Kidney epithelial cell (primary cell): ENCODE data around the gene TMEM44. TPM values are rescaled to one million over a fixed set of nuclear protein-coding genes. Genes with fewer than 3 reads are reported as not detected.

Experiments
- DNase-seq: peaks from one replicate; pipeline ENCODE4 v3.0.0-alpha.2; 2010; ENCODE audit warnings: low read depth
- H3K27me3 ChIP-seq: 2 replicates; pipeline ENCODE4 v1.6.0; 2011; ENCODE audit warnings: low read length; ENCODE audit not compliant: control insufficient read depth, insufficient read depth
- H3K36me3 ChIP-seq: 2 replicates; pipeline ENCODE4 v1.5.1; 2011; ENCODE audit warnings: low read length; ENCODE audit not compliant: control insufficient read depth, insufficient read depth
- H3K4me3 ChIP-seq: 2 replicates; pipeline ENCODE4 v1.5.1; 2011; ENCODE audit warnings: low read depth, mild to moderate bottlenecking, control low read depth, low read length
- CTCF ChIP-seq: IDR thresholded peaks from 2 replicates; pipeline ENCODE4 v1.5.1; 2011; ENCODE audit warnings: mild to moderate bottlenecking, moderate library complexity, low read length, control low read depth, inconsistent platforms; ENCODE audit not compliant: insufficient read depth, poor library complexity, severe bottlenecking
- total RNA-seq: library from RNA; depleted of rRNA; stranded (reverse); fragments of >200 nt; gene quantifications from 2 replicates; pipeline ENCODE4 v1.2.3, GENCODE V29; 2015

Gene TMEM44
- total RNA-seq, 1 donor from 2014 or later: 16.2 TPM

- H3K4me3 ChIP-seq: no peak overlapping the region
Observed at GRCh38 chr3:194572143-194572789, 61.0 kb downstream of the TMEM44 start.

GRCh38 chr3:194571491-194572142, 61.6 kb downstream of the TMEM44 start:
- no peaks in the 10 kb centered on the region for H3K36me3 ChIP-seq
- H3K4me3 ChIP-seq: no peak overlapping the region
- H3K27me3 ChIP-seq: no peaks in the 10 kb centered on the region
- TF ChIP-seq CTCF: no peak
- no peak for DNase-seq

More at GRCh38 chr3:194572143-194572789, 61.0 kb downstream of the TMEM44 start:
- no peaks in the 10 kb centered on the region for H3K27me3 ChIP-seq
- DNase-seq: peak; percentile 92
- no peaks in the 10 kb centered on the region for H3K36me3 ChIP-seq
- no peak for TF ChIP-seq CTCF

- no peak for DNase-seq
- Histone ChIP-seq H3K4me3 (no peak overlapping the region), H3K36me3 (no peaks in the 10 kb centered on the region), H3K27me3 (no peaks in the 10 kb centered on the region)
- TF ChIP-seq CTCF: no peak
Observed at GRCh38 chr3:194570898-194571297, 62.3 kb downstream of the TMEM44 start.

GRCh38 chr3:194570235-194570634, 63.0 kb downstream of the TMEM44 start:
- H3K4me3 ChIP-seq: no peak overlapping the region
- H3K27me3 ChIP-seq: no peaks in the 10 kb centered on the region
- H3K36me3 ChIP-seq: no peaks in the 10 kb centered on the region
- DNase-seq: no peak
- TF ChIP-seq CTCF: no peak

- TF ChIP-seq CTCF: no peak
- DNase-seq: no peak
Observed at GRCh38 chr3:194569252-194569651, 64.0 kb downstream of the TMEM44 start.

GRCh38 chr3:194565597-194566190, 67.5 kb downstream of the TMEM44 start:
- Histone ChIP-seq H3K36me3 (no peaks in the 10 kb centered on the region), H3K27me3 (no peaks in the 10 kb centered on the region), H3K4me3 (no peak overlapping the region)
- no peak for TF ChIP-seq CTCF
- DNase-seq: no peak

More at GRCh38 chr3:194569252-194569651, 64.0 kb downstream of the TMEM44 start:
- Histone ChIP-seq H3K27me3 (no peaks in the 10 kb centered on the region), H3K36me3 (no peaks in the 10 kb centered on the region), H3K4me3 (no peak overlapping the region)
